ENCODE data around the gene CKAP5.
A peak's percentile ranks its signal among the peaks of the same experiment; 100 is the strongest.

Gene CKAP5

DNA sequence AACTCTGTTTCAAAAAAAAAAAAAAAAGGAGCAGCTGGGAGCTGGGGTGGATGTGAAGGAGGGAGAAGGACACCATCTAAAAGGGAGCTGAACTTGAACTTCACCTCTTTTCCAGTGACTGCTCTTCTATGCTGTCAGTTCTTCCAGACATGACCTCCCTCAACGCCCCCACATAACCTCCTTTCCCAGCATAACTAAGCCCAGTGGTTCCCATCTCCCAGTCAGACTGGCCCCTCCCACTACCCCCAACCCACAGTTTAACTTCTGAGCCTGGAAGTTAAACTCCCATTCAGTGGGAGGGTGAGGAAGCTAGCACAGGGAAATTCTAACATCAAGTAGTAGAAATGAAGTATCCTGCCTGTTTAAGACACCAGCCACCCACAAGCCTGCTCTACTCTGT, 147.5 kb downstream of the CKAP5 start:
- DNase-seq (ENCODE audit: low read depth), result no peak

DNA sequence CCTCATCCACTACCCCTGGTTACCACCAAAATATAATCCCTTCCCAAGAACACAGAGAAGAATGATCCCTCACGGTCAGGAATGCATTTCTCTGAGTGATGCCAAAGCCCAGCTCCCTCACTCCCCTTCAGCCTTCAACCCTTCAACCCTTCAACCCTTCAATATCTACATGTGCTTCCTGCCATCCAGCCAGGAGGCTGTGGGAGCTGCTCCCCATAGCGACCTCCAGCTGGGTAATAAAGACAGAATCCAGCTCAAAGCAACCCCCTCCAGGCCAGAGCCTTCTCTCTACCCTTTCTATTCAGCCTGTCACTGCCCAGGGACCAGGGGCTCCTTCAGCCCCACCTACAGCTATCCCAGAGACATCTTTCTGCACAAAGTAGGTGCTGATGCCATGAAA, 148.4 kb downstream of the CKAP5 start:
- no peak for DNase-seq (ENCODE audit: low read depth)

DNA sequence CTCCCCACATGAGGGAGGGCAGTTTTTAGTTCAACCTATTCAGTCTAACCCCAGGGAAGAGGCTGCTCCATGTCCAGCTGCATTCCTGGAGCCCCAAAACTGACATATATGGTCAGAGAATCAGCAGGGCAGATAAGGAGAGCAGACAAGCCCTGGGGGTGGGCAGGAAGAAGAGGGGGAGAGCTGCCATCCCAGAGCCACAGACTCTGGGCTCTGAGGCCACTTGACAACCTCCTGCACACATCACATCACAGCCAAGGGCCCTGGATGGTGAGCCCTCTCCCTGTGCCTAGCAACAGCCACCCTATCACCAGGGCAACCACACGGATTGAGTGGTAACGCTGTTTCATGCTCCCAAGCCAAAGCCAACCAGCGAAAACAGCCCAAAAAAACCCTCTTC, 148.8 kb downstream of the CKAP5 start:
- DNase-seq (ENCODE audit: low read depth), result no peak

DNA sequence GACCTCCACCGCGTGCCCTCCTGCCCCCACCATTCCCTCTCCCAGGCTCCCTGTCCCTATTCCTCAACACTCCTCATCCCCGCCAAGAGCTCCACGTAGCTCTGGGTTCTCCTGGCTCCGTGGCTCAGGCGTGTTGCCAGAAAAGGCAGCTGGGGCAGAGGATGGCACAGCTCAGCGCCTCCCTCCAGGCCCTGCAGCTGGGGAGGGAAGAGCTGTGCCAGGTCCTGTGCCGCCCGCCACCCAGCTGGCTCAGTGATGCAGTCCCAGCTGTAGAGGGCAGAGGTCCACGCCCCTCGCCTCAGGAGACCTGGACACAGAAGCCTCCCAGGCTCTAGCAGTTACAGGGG, 149.9 kb downstream of the CKAP5 start:
- DNase-seq (ENCODE audit: low read depth), result no peak

DNA sequence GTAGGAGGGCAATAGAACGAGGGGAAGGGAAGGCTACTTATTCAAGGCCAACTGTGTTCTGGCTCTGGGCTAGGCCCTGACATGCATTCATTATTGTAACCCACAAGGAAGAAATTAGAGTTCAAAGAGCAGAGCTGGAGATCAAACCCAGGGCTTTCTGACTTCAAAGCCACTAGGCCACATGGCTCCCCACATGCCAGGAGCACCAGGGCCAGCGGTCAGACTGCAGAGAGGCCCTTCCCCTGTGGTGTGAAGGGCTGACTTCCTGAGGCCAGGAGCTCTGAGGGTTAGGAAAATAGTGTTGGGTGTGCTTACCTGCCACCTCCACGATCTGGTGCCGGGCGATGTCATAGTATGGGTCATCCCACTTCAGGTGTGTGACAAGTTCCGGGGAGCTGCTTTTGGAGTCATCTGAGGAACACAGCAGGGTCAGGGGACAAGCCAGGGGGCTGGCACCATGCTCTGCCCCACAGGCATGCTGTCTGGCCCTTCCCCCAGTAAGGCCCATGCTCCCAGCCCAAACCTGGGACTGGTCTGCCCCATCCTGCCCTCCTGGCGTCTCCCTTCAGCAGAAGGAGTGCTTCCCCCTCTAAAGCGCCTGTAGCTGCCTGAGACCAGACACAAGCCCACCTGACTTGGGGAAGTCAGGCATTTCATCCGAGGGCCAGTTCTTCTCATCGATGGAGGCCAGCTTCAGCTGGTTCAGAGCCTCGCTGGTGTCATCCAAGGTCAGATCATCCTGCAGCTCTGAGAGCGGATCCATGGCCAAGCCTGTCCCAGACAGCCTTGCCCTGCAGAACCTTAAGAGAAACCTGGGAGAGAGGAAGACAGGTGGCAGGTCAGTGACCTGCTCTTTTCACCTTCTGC, 150.5 kb downstream of the CKAP5 start:
- DNase-seq (ENCODE audit: low read depth), result no peak

GRCh38 chr11:46694607-46695006, 151.5 kb downstream of the CKAP5 start:
- no peak for DNase-seq (ENCODE audit: low read depth)

DNA sequence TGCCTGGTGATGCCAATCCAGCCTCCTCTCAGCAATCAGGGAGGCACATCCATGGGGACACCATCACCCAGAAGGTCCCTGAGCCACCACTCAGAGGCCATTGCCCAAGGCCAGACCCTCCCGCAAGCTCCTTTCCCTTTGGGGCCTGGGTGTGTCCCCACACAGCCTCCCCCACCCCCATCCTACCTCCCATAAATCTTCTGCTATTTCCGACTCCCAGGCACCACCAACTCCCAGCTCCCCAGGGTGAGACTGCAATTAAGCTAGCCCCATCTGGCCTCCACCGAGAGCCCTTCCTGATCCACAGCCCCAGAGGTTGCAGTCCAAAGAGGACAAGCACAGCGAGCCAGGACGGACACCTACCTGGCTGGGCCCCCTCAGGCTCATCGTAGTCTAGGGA, 152.0 kb downstream of the CKAP5 start:
- DNase-seq (ENCODE audit: low read depth), result no peak

GRCh38 chr11:46693597-46694012, 152.5 kb downstream of the CKAP5 start:
- DNase-seq (ENCODE audit: low read depth), result peak; percentile 75
